B cell (primary cell): ENCODE results near the gene TGDS. TPM values are rescaled to one million over a fixed set of nuclear protein-coding genes. Genes with fewer than 3 reads are reported as not detected.

Experiments
- ATAC-seq: fragments of 200-7000 bp; cut with Tn5 transposase; one replicate; pipeline ENCODE4 v1.10.0; 2021; ENCODE audit warnings: low read depth, mild to moderate bottlenecking, moderate number of reproducible peaks, moderate library complexity
- CTCF ChIA-PET: fragments of 350-600 bp; sonication (Branson Sonifier 250); formaldehyde crosslinking; loops from one replicate; lab custom pipeline; 2021; ENCODE audit warnings: antibody characterized with exemption, inconsistent platforms; lab: Charles Lee
- POLR2A ChIA-PET: fragments of 350-600 bp; sonication (Branson Sonifier 250); formaldehyde crosslinking; loops from one replicate; lab custom pipeline; 2021; ENCODE audit warnings: antibody characterized with exemption; lab: Charles Lee
- DNase-seq: peaks from one replicate; pipeline ENCODE4 v3.0.0; 2013
- H2AFZ ChIP-seq: 2 replicates; pipeline ENCODE4 v1.6.1; 2012; ENCODE audit warnings: mild to moderate bottlenecking, low read depth, low read length; ENCODE audit not compliant: insufficient read depth, poor library complexity, severe bottlenecking
- H3K27ac ChIP-seq, 2 donors: 1 replicate in 1 of 2; 2 replicates in 1 of 2; pipeline ENCODE4 v1.5.1; 2012 to 2013; ENCODE audit warnings: low read length in 2 of 2, mild to moderate bottlenecking in 2 of 2, moderate library complexity in 1 of 2
- H3K27me3 ChIP-seq, 4 experiments: fragments of 200-600 bp in 1 of 4; sonication (generic) in 1 of 4; replicated peaks in 1 of 4; 1 replicate in 2 of 4; 2 replicates in 2 of 4; pipeline versions ENCODE4 v1.6.1 to v1.7.0; 2013 to 2016; ENCODE audit warnings: low read length in 3 of 4, mild to moderate bottlenecking in 2 of 4, mixed read lengths in 1 of 4, moderate library complexity in 1 of 4; ENCODE audit not compliant: insufficient read depth in 4 of 4, control insufficient read depth in 3 of 4; ENCODE audit errors: control extremely low read depth in 1 of 4
- H3K36me3 ChIP-seq, 2 experiments: replicated peaks in 1 of 2; 1 replicate in 1 of 2; 2 replicates in 1 of 2; pipeline versions ENCODE4 v1.6.1 to v1.7.1; 2013; ENCODE audit warnings: low read length in 1 of 2; ENCODE audit not compliant: insufficient read depth in 2 of 2, control insufficient read depth in 1 of 2; ENCODE audit errors: control extremely low read depth in 1 of 2, extremely low read depth in 1 of 2
- H3K4me1 ChIP-seq, 2 donors: fragments of 200-600 bp in 1 of 2; sonication (generic) in 1 of 2; 1 replicate in 1 of 2; 2 replicates in 1 of 2; pipeline versions ENCODE4 v1.5.1 to v1.6.1; 2013 to 2017; ENCODE audit warnings: low read length in 2 of 2; ENCODE audit not compliant: control insufficient read depth in 2 of 2, insufficient read depth in 2 of 2
- H3K4me2 ChIP-seq: replicated peaks from 2 replicates; pipeline ENCODE3; 2012; ENCODE audit warnings: mild to moderate bottlenecking, low read depth, low read length; ENCODE audit not compliant: poor library complexity, severe bottlenecking
- H3K4me3 ChIP-seq, 5 experiments: fragments of 200-600 bp in 1 of 5; sonication (generic) in 1 of 5; 1 replicate in 3 of 5; 2 replicates in 2 of 5; pipeline versions ENCODE4 v1.5.1 to v1.7.0; 2011 to 2016; ENCODE audit warnings: low read length in 4 of 5, mild to moderate bottlenecking in 4 of 5, low read depth in 2 of 5, control low read depth in 1 of 5, moderate library complexity in 1 of 5; ENCODE audit not compliant: insufficient read depth in 1 of 5; ENCODE audit errors: control extremely low read depth in 1 of 5, extremely low read depth in 1 of 5
- H3K79me2 ChIP-seq: fragments of 200-600 bp; sonication (generic); one replicate; pipeline ENCODE4 v1.6.0; 2016; ENCODE audit warnings: low read length; ENCODE audit not compliant: control insufficient read depth, insufficient read depth
- H3K9ac ChIP-seq: fragments of 200-600 bp; sonication (generic); 2 replicates; pipeline ENCODE4 v1.6.1; 2017; ENCODE audit warnings: mild to moderate bottlenecking, low read length, moderate library complexity
- H3K9me3 ChIP-seq, 3 donors: one replicate each; pipeline versions ENCODE4 v1.6.1 to v1.7.1; 2013; ENCODE audit warnings: low read length in 2 of 3; ENCODE audit not compliant: control insufficient read depth in 2 of 3, insufficient read depth in 1 of 3; ENCODE audit errors: control extremely low read depth in 1 of 3
- H4K20me1 ChIP-seq: 2 replicates; pipeline ENCODE4 v1.6.0; 2012; ENCODE audit warnings: mild to moderate bottlenecking, low read length; ENCODE audit not compliant: insufficient read depth, control insufficient read depth, poor library complexity, severe bottlenecking
- H3K27ac Mint-ChIP-seq: one replicate; pipeline ENCODE4 v1.8.0; 2021; ENCODE audit warnings: mixed read lengths
- H3K27me3 Mint-ChIP-seq: one replicate; pipeline ENCODE4 v1.8.0; 2021; ENCODE audit warnings: mixed read lengths
- H3K4me1 Mint-ChIP-seq: one replicate; pipeline ENCODE4 v1.8.0; 2021; ENCODE audit warnings: mixed read lengths
- H3K4me3 Mint-ChIP-seq: one replicate; pipeline ENCODE4 v1.8.0; 2021; ENCODE audit warnings: mixed read lengths
- H3K9me3 Mint-ChIP-seq: one replicate; pipeline ENCODE4 v1.8.0; 2022; ENCODE audit warnings: mixed read lengths; ENCODE audit not compliant: insufficient read depth
- CTCF ChIP-seq: fragments of 200-600 bp; IDR thresholded peaks from one replicate; pipeline ENCODE4 v1.8.0; 2022; ENCODE audit warnings: antibody characterized with exemption, mild to moderate bottlenecking
- EZH2 ChIP-seq: IDR thresholded peaks from 2 replicates; pipeline ENCODE4 v1.6.1; 2012; ENCODE audit warnings: borderline replicate concordance, low read depth, mild to moderate bottlenecking, moderate library complexity, low read length; ENCODE audit not compliant: insufficient read depth, poor library complexity, severe bottlenecking
- WGBS: methylation state at CpG from one replicate; pipeline ENCODE4 v1.1.5; 2013; ENCODE audit warnings: missing lambda C conversion rate; ENCODE audit not compliant: insufficient coverage; 5-methylcytosine and 5-hydroxymethylcytosine counted together
- intact Hi-C: fragments of 100-400 bp; cut with micrococcal nuclease; formaldehyde crosslinking; loops from one replicate; pipeline ENCODE4 v1.10.0; 2022
- polyA minus RNA-seq: library from RNA; depleted of rRNA, polyadenylated mRNA; stranded (reverse); fragments of >200 nt; gene quantifications from 2 replicates; pipeline ENCODE4 v1.2.3, GENCODE V29; 2012
- polyA plus RNA-seq: library from polyadenylated mRNA; depleted of rRNA; stranded (reverse); fragments of >200 nt; gene quantifications from 2 replicates; pipeline ENCODE4 v1.2.3, GENCODE V29; 2012
- total RNA-seq, 2 donors: library from RNA; stranded (reverse); fragments of 120-200 nt in 1 of 2; gene quantifications; 1 replicate in 1 of 2; 2 replicates in 1 of 2; pipeline versions ENCODE4 v1.2.3 to v1.2.4, GENCODE V29; 2013 to 2022

Gene TGDS
- 12.1 and 14.7 TPM in 2 replicates for total RNA-seq
- total RNA-seq (2013): 17.5 TPM
- polyA plus RNA-seq: 10.5 and 11.7 TPM in 2 replicates
- polyA minus RNA-seq: 4.3 and 5.4 TPM in 2 replicates

GRCh38 chr13:94595950-94596574 is at the start of gene TGDS:
TSS of gene TGDS (minus strand) at chr13:94596152. CDS start at chr13:94596136, 16 bp downstream.
- Histone ChIP-seq H3K4me3 (peak within 1 kb of the TSS; percentile 88 to 99 (median 98)), H3K79me2 (peaks cover 35% of the 10 kb centered on the region), H3K4me1 (peaks cover 19 to 25% of the 10 kb centered on the region in 2 donors), H3K27me3 (no peaks in the 10 kb centered on the region), H3K36me3 (peaks cover 6 to 9% of the 10 kb centered on the region in 2 experiments), H3K9ac (peak within 1 kb of the TSS; percentile 81), H3K27ac (peak within 1 kb of the TSS; percentile 70 to 71), H3K4me2 (peak within 1 kb of the TSS; percentile 71), H4K20me1 (no peaks in the 10 kb centered on the region), H3K9me3 (no peaks in the 10 kb centered on the region), H2AFZ (peak within 1 kb of the TSS; percentile 92)
- ChIA-PET CTCF (interaction anchor here (0.9 to 1.7 kb wide), 4 partner anchors 9 to 47 kb away, joined by 5 to 10 read pairs (median 6); no protein-coding TSS in a partner anchor), POLR2A (interaction anchor here (0.6 to 2.2 kb wide), 2 partner anchors 47 to 140 kb away, joined by 3 to 32 read pairs; no protein-coding TSS in a partner anchor)
- H3K27ac Mint-ChIP-seq: peak within 1 kb of the TSS; percentile 90
- under 1% methylated on average over 38 of the region's 41 CpGs for WGBS
- H3K9me3 Mint-ChIP-seq: peaks cover 2% of the 10 kb centered on the region
- H3K4me3 Mint-ChIP-seq: peak within 1 kb of the TSS; percentile 89
- intact Hi-C loops: loop anchor here (1.0 kb wide), 1 partner anchor 47 kb away; no protein-coding TSS in a partner anchor
- no peaks in the 10 kb centered on the region for H3K27me3 Mint-ChIP-seq
- peak; percentile 93 for DNase-seq
- TF ChIP-seq CTCF (no peak), EZH2 (no peak)
- peak; percentile 97 for ATAC-seq
- peaks cover 35% of the 10 kb centered on the region for H3K4me1 Mint-ChIP-seq

DNA sequence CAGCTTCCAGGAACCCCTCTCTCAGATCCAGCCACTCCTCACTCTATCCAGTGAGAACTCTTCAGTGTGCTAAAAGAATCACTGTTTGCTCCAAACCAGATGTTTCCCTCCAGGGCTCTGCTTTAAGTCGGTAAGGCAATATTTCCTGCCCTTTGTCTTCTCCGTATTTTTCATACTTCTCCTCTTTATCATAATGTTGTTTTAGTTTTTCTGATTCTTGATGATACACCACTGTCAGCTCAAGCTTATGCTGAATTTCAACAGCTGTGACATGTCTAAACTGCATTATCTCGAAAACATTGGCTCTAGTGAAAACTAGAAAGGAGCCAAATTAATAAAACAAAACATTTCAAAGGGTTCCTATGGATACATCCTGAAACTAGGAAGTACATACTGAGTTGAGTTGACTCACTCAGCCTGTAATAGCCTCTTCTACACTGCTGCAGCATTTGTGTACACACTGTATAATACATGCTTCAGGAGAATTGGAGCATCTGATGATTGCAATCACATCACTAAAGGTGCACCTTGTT is 45.5 kb upstream of the TGDS start:
- Histone ChIP-seq H3K9ac (no peak overlapping the region), H3K27ac (no peak overlapping the region), H4K20me1 (no peaks in the 10 kb centered on the region), H3K9me3 (no peaks in the 10 kb centered on the region), H3K4me3 (no peak overlapping the region), H3K27me3 (no peaks in the 10 kb centered on the region), H3K79me2 (no peaks in the 10 kb centered on the region), H2AFZ (no peak overlapping the region), H3K4me1 (no peaks in the 10 kb centered on the region), H3K36me3 (no peaks in the 10 kb centered on the region), H3K4me2 (no peak overlapping the region)
- H3K4me1 Mint-ChIP-seq: no peaks in the 10 kb centered on the region
- intact Hi-C loops: no loop called here
- no peaks in the 10 kb centered on the region for H3K9me3 Mint-ChIP-seq
- WGBS: no CpG with 5 or more reads among the region's 3 CpGs
- ATAC-seq: no peak
- DNase-seq: no peak
- TF ChIP-seq CTCF: no peak
- peaks cover 12% of the 10 kb centered on the region for H3K27me3 Mint-ChIP-seq
- ChIA-PET POLR2A (no interaction called here), CTCF (no interaction called here)
- no peak overlapping the region for H3K27ac Mint-ChIP-seq
- H3K4me3 Mint-ChIP-seq: no peak overlapping the region
